PFSK-1 (cell line): ENCODE results near the gene HLA-DMA.

Experiments used
- FOXP2 ChIP-seq: optimal IDR thresholded peaks from 2 replicates; pipeline ENCODE3; 2011; ENCODE audit warnings: borderline replicate concordance, control low read depth, inconsistent platforms; ENCODE audit not compliant: insufficient read depth; ENCODE audit errors: extremely low read length, extremely low read depth
- POLR2AphosphoS5 ChIP-seq: IDR thresholded peaks from 2 replicates; pipeline ENCODE4 v1.6.1; 2012; ENCODE audit warnings: low read depth, mild to moderate bottlenecking, control low read depth, low read length, moderate library complexity
- REST ChIP-seq, 2 experiments: IDR thresholded peaks; 2 replicates each; pipeline versions ENCODE4 v1.6.1 to v1.8.0; 2011 to 2012; ENCODE audit warnings: low read depth in 2 of 2, low read length in 2 of 2, control low read depth in 1 of 2, inconsistent platforms in 1 of 2, mild to moderate bottlenecking in 1 of 2, moderate library complexity in 1 of 2; ENCODE audit not compliant: insufficient read depth in 1 of 2
- SIN3A ChIP-seq: IDR thresholded peaks from 2 replicates; pipeline ENCODE4 v1.6.1; 2012; ENCODE audit warnings: mild to moderate bottlenecking, low read length, moderate library complexity, borderline replicate concordance; ENCODE audit not compliant: insufficient read depth
- TAF1 ChIP-seq: IDR thresholded peaks from 2 replicates; pipeline ENCODE4 v1.6.1; 2012; ENCODE audit warnings: low read length, control low read depth, borderline replicate concordance; ENCODE audit not compliant: insufficient read depth

Gene HLA-DMA

GRCh38 chr6:32931211-32931610 is 21.7 kb downstream of the HLA-DMA start:
- TF ChIP-seq REST (IDR thresholded peaks at IDR 0.05; ENCODE audit: insufficient read depth in 1 of 2, low read depth in 2 of 2, low read length in 2 of 2) (no peak), POLR2AphosphoS5 (no peak), SIN3A (no peak), FOXP2 (no peak), TAF1 (no peak)

GRCh38 chr6:32922083-32922482 is 30.8 kb downstream of the HLA-DMA start:
- no peak for TF ChIP-seq SIN3A
- TF ChIP-seq POLR2AphosphoS5 = no peak
- TF ChIP-seq TAF1 = no peak
- no peak for TF ChIP-seq REST (IDR thresholded peaks at IDR 0.05; ENCODE audit: insufficient read depth in 1 of 2, low read depth in 2 of 2, low read length in 2 of 2)
- TF ChIP-seq FOXP2 = no peak

- TF ChIP-seq SIN3A (no peak), FOXP2 (no peak), TAF1 (no peak), REST (IDR thresholded peaks at IDR 0.05; ENCODE audit: insufficient read depth in 1 of 2, low read depth in 2 of 2, low read length in 2 of 2) (no peak), POLR2AphosphoS5 (no peak)
Observed at GRCh38 chr6:32920715-32921114, 32.2 kb downstream of the HLA-DMA start.

- TF ChIP-seq FOXP2 (no peak), SIN3A (no peak), REST (IDR thresholded peaks at IDR 0.05; ENCODE audit: insufficient read depth in 1 of 2, low read depth in 2 of 2, low read length in 2 of 2) (no peak)
Observed at GRCh38 chr6:32912951-32913350, 39.9 kb downstream of the HLA-DMA start.

GRCh38 chr6:32908897-32909296 is 44.0 kb downstream of the HLA-DMA start:
- TF ChIP-seq SIN3A (no peak), POLR2AphosphoS5 (no peak), FOXP2 (no peak), TAF1 (no peak), REST (IDR thresholded peaks at IDR 0.05; ENCODE audit: insufficient read depth in 1 of 2, low read depth in 2 of 2, low read length in 2 of 2) (no peak)
